ENCODE measurements around the gene KRT4. TPM values are rescaled to one million over a fixed set of nuclear protein-coding genes. Genes with fewer than 3 reads are reported as not detected.

The KRT4 gene
- total and polyA plus RNA-seq, 10 donors: 0.37 to 3.4 (median 0.97) TPM; not detected in 6

GRCh38 chr12:52776435-52776834 is 37.5 kb downstream of the KRT4 start:
- intact Hi-C loops (cut with DNase I; ENCODE audit: low total_unique reads): no loop called here
- TF ChIP-seq, protein P1, sequence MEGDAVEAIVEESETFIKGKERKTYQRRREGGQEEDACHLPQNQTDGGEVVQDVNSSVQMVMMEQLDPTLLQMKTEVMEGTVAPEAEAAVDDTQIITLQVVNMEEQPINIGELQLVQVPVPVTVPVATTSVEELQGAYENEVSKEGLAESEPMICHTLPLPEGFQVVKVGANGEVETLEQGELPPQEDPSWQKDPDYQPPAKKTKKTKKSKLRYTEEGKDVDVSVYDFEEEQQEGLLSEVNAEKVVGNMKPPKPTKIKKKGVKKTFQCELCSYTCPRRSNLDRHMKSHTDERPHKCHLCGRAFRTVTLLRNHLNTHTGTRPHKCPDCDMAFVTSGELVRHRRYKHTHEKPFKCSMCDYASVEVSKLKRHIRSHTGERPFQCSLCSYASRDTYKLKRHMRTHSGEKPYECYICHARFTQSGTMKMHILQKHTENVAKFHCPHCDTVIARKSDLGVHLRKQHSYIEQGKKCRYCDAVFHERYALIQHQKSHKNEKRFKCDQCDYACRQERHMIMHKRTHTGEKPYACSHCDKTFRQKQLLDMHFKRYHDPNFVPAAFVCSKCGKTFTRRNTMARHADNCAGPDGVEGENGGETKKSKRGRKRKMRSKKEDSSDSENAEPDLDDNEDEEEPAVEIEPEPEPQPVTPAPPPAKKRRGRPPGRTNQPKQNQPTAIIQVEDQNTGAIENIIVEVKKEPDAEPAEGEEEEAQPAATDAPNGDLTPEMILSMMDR (IDR thresholded peaks at IDR 0.05 in 8 of 11, conservative IDR thresholded peaks at IDR 0.05 in 3 of 11): no peak
- no peak for TF ChIP-seq POLR2AphosphoS5 (IDR thresholded peaks at IDR 0.05)
- Histone ChIP-seq H3K27ac (no peak overlapping the region), H3K9me3 (no peaks in the 10 kb centered on the region), H3K4me3 (no peak overlapping the region), H3K27me3 (replicated peaks in 1 of 7) (peaks cover 0 to 22% (median 0%) of the 10 kb centered on the region in 7 donors), H3K36me3 (no peaks in the 10 kb centered on the region), H3K4me1 (no peaks in the 10 kb centered on the region)
- WGBS, 5 donors: 71 to 85% (median 79%) methylated on average over 5 of the region's 5 CpGs
- DNase-seq: no peak

DNA sequence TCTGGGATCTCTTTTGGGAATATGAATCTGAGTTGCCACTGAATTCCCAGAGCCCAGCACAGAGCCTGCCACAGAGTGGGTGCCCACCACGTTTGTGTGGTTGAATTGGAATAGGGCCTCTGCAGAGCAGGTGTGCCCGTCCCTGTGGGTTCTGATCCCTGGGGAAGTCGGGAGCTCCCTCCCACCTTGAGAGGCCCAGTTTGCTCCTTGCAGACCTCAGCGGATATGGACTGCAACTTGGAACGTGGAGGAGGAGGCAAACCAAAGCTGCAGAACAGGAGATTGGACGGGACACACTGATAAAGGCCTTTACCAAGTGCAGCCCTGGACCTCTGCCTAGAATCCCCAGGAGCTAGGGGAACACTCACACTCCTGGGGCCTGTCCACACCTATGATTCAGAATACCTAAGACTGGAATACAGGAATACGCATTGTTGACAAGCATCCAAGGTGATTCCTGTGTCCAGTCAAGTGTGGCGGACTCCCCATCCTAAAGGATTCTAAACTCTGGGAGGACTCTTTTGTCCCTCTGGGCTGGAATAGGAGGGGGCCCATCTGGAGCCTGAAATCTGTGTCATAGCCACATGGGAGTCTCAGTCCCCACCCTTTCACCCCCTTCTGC is 39.2 kb downstream of the KRT4 start:
- Histone ChIP-seq H3K27me3 (replicated peaks in 1 of 7) (peaks cover 0 to 11% (median 0%) of the 10 kb centered on the region in 7 donors), H3K27ac (no peak overlapping the region), H3K9me3 (no peaks in the 10 kb centered on the region), H3K4me3 (no peak overlapping the region), H3K36me3 (no peaks in the 10 kb centered on the region), H3K4me1 (no peaks in the 10 kb centered on the region)
- intact Hi-C loops (cut with DNase I; ENCODE audit: low total_unique reads): no loop called here
- no peak for TF ChIP-seq POLR2A (IDR thresholded peaks at IDR 0.05)
- TF ChIP-seq, protein P1 (IDR thresholded peaks at IDR 0.05 in 8 of 11, conservative IDR thresholded peaks at IDR 0.05 in 3 of 11): no peak
- TF ChIP-seq POLR2AphosphoS5 (IDR thresholded peaks at IDR 0.05): no peak
- DNase-seq: no peak
- 74 to 86% (median 76%) methylated on average over 8 of the region's 8 CpGs for WGBS, 5 donors

GRCh38 chr12:52772772-52773171 is 41.1 kb downstream of the KRT4 start:
- Histone ChIP-seq H3K9me3 (no peaks in the 10 kb centered on the region), H3K27ac (no peak overlapping the region), H3K27me3 (replicated peaks in 1 of 7) (peaks cover 0 to 10% (median 0%) of the 10 kb centered on the region in 7 donors), H3K4me3 (no peak overlapping the region), H3K36me3 (no peaks in the 10 kb centered on the region), H3K4me1 (no peaks in the 10 kb centered on the region)
- no peak for DNase-seq
- intact Hi-C loops (cut with DNase I; ENCODE audit: low total_unique reads): no loop called here
- TF ChIP-seq POLR2A (IDR thresholded peaks at IDR 0.05) (no peak), POLR2AphosphoS5 (IDR thresholded peaks at IDR 0.05) (no peak)
- TF ChIP-seq, protein P1 (IDR thresholded peaks at IDR 0.05 in 8 of 11, conservative IDR thresholded peaks at IDR 0.05 in 3 of 11): no peak
- WGBS, 5 donors: 47 to 73% (median 65%) methylated on average over 3 of the region's 3 CpGs

DNA sequence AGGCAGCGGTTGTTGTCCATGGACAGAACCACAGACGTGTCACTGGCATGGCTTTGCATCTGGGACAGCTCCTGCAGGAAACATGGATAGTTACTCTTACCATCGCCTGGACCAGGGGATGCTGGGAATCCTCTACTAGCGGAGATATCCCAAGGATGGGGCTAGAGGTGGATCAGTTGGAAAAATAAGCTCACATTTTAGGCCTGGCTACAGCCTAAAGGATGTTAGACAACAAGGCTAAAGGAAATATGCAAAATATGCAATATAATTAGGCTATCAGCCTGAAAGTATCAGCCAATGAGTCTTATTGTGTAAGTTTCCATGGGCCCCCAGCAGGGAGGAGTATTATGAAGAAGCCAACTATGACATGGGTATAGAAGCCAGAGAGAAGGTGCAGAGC is 41.7 kb downstream of the KRT4 start:
- intact Hi-C loops (cut with DNase I; ENCODE audit: low total_unique reads): no loop called here
- Histone ChIP-seq H3K4me1 (no peaks in the 10 kb centered on the region), H3K27me3 (replicated peaks in 1 of 7) (peaks cover 0 to 10% (median 0%) of the 10 kb centered on the region in 7 donors), H3K27ac (no peak overlapping the region), H3K36me3 (no peaks in the 10 kb centered on the region), H3K4me3 (no peak overlapping the region), H3K9me3 (no peaks in the 10 kb centered on the region)
- no peak for DNase-seq
- 83 to 90% (median 85%) methylated on average over 4 of the region's 4 CpGs for WGBS, 5 donors
- TF ChIP-seq POLR2A (IDR thresholded peaks at IDR 0.05) (no peak), POLR2AphosphoS5 (IDR thresholded peaks at IDR 0.05) (no peak)
- TF ChIP-seq, protein P1 (IDR thresholded peaks at IDR 0.05 in 8 of 11, conservative IDR thresholded peaks at IDR 0.05 in 3 of 11): no peak
